Karpas-422 (cell line): Measurements from ENCODE around the gene PHF20. TPM values are rescaled to one million over a fixed set of nuclear protein-coding genes. Genes with fewer than 3 reads are reported as not detected.
A peak's percentile ranks its signal among the peaks of the same experiment; 100 is the strongest.

Source experiments
- DNase-seq: peaks from one replicate; pipeline ENCODE4 v3.0.0-alpha.2; 2015
- H2AFZ ChIP-seq: fragments of 200-600 bp; sonication (generic); 2 replicates; pipeline ENCODE4 v1.6.1; 2014; ENCODE audit warnings: antibody characterized with exemption, low read length, mixed read lengths
- H3K27ac ChIP-seq: fragments of 200-600 bp; sonication (generic); 2 replicates; pipeline ENCODE4 v1.5.1; 2014; ENCODE audit warnings: mild to moderate bottlenecking, low read length, moderate library complexity
- H3K27me3 ChIP-seq: fragments of 200-600 bp; sonication (generic); 2 replicates; pipeline ENCODE4 v1.6.1; 2014; ENCODE audit warnings: low read length, mixed read lengths
- H3K36me3 ChIP-seq: fragments of 200-600 bp; sonication (generic); 2 replicates; pipeline ENCODE4 v1.6.1; 2014; ENCODE audit warnings: low read length, mixed read lengths; ENCODE audit not compliant: insufficient read depth
- H3K4me1 ChIP-seq: fragments of 200-600 bp; sonication (generic); 2 replicates; pipeline ENCODE4 v1.6.1; 2014; ENCODE audit warnings: mild to moderate bottlenecking, low read length, mixed read lengths
- H3K4me2 ChIP-seq: fragments of 200-600 bp; sonication (generic); 2 replicates; pipeline ENCODE4 v1.6.1; 2014; ENCODE audit warnings: low read length, low read depth, mild to moderate bottlenecking; ENCODE audit not compliant: poor library complexity, severe bottlenecking
- H3K4me3 ChIP-seq: fragments of 200-600 bp; sonication (generic); 2 replicates; pipeline ENCODE4 v1.5.1; 2014; ENCODE audit warnings: mild to moderate bottlenecking, antibody characterized with exemption, low read length, mixed read lengths
- H3K79me2 ChIP-seq: fragments of 200-600 bp; sonication (generic); 2 replicates; pipeline ENCODE4 v1.6.1; 2014; ENCODE audit warnings: mild to moderate bottlenecking, low read length, mixed read lengths
- H3K9ac ChIP-seq: fragments of 200-600 bp; sonication (generic); 2 replicates; pipeline ENCODE4 v1.6.0; 2014; ENCODE audit warnings: low read length
- H3K9me2 ChIP-seq: fragments of 200-600 bp; sonication (generic), shearing (Covaris generic); replicated peaks from 2 replicates; pipeline ENCODE4 v1.6.0; 2014; ENCODE audit warnings: mild to moderate bottlenecking, low read length, moderate library complexity; ENCODE audit not compliant: insufficient read depth
- H3K9me3 ChIP-seq: fragments of 300-700, 200-600 bp; sonication (generic); 2 replicates; pipeline ENCODE4 v1.6.1; 2014; ENCODE audit warnings: low read length, mixed read lengths
- H4K20me1 ChIP-seq: fragments of 200-600 bp; sonication (generic); 2 replicates; pipeline ENCODE4 v1.6.1; 2014; ENCODE audit warnings: mild to moderate bottlenecking, antibody characterized with exemption, low read length, low read depth; ENCODE audit not compliant: insufficient read depth
- total RNA-seq: library from RNA; depleted of rRNA; stranded (reverse); fragments of >200 nt; shearing (Covaris generic); gene quantifications from 2 replicates; pipeline ENCODE4 v1.2.3, GENCODE V29; 2014; ENCODE audit warnings: low replicate concordance

Gene PHF20
- total RNA-seq, 1 experiment from 2014 or later = 27.8 TPM

GRCh38 chr20:35737865-35738333 is 33.9 kb upstream of the PHF20 start:
- H3K4me2 ChIP-seq = no peak overlapping the region
- H2AFZ ChIP-seq = no peak overlapping the region
- DNase-seq = no peak
- peaks cover 86% of the 10 kb centered on the region for H3K79me2 ChIP-seq
- H3K36me3 ChIP-seq = peaks cover 66% of the 10 kb centered on the region
- no peaks in the 10 kb centered on the region for H3K27me3 ChIP-seq
- no peak overlapping the region for H3K4me3 ChIP-seq
- peaks cover 42% of the 10 kb centered on the region for H3K4me1 ChIP-seq
- H4K20me1 ChIP-seq = peaks cover 69% of the 10 kb centered on the region
- no peak overlapping the region for H3K9ac ChIP-seq
- H3K27ac ChIP-seq = no peak overlapping the region
- no peaks in the 10 kb centered on the region for H3K9me3 ChIP-seq
- H3K9me2 ChIP-seq = no peaks in the 10 kb centered on the region

GRCh38 chr20:35738410-35739179 is 33.2 kb upstream of the PHF20 start:
- no peak overlapping the region for H2AFZ ChIP-seq
- peaks cover 62% of the 10 kb centered on the region for H4K20me1 ChIP-seq
- no peak overlapping the region for H3K4me3 ChIP-seq
- peaks cover 79% of the 10 kb centered on the region for H3K79me2 ChIP-seq
- H3K27me3 ChIP-seq = no peaks in the 10 kb centered on the region
- DNase-seq = no peak
- H3K4me1 ChIP-seq = peaks cover 49% of the 10 kb centered on the region
- no peak overlapping the region for H3K27ac ChIP-seq
- H3K9me2 ChIP-seq = no peaks in the 10 kb centered on the region
- H3K9ac ChIP-seq = no peak overlapping the region
- H3K4me2 ChIP-seq = no peak overlapping the region
- H3K36me3 ChIP-seq = peaks cover 62% of the 10 kb centered on the region
- no peaks in the 10 kb centered on the region for H3K9me3 ChIP-seq

DNA sequence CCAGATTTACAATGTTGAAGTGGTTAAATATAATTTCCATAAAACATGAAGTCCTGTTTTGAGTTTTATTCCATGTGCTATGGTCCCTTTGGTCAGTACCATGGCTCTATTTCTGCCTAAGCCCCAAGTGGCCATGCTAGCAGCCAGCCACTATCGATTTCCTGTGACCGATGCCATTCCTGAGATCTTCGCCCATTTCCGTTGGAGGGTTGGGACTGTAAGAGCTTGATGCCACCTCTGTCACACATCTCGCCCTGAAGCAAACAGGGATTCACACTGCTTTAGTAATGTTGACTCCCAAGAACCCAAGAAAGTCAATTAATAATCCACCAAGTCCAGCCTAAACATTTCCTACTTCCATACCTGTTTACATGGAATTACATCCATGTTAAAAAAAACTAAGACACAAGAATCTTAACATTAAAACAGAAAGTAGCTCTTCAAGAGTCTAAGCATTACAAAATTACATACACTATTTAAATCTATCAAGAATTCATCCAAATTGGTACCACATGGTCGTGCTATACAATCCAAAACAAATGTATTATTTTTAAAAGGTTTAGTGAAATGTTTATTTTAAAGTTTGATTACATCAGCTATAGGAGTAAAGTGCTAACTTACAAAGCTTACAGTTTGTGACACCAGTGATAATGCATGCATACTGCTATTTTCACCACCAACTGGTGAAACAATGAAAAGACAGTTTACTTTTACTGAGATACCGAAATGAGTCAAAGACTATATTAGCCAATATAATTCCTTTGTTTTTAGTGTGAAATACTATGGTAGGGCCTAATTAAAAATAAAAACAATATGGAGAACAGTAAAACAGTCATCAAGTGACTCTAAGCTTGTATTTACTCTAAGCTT is 32.3 kb upstream of the PHF20 start:
- peaks cover 70% of the 10 kb centered on the region for H3K79me2 ChIP-seq
- H3K9me2 ChIP-seq = no peaks in the 10 kb centered on the region
- H3K36me3 ChIP-seq = peaks cover 53% of the 10 kb centered on the region
- peaks cover 52% of the 10 kb centered on the region for H4K20me1 ChIP-seq
- no peak overlapping the region for H3K9ac ChIP-seq
- H3K4me1 ChIP-seq = peaks cover 58% of the 10 kb centered on the region
- H2AFZ ChIP-seq = no peak overlapping the region
- DNase-seq = peak; percentile 52
- H3K4me2 ChIP-seq = peak overlapping the region; percentile 96
- H3K27ac ChIP-seq = peak overlapping the region; percentile 94; the same call in 1 of the 2 replicates
- peak overlapping the region; percentile 85; the same call in 1 of the 2 replicates for H3K4me3 ChIP-seq
- no peaks in the 10 kb centered on the region for H3K27me3 ChIP-seq
- H3K9me3 ChIP-seq = no peaks in the 10 kb centered on the region

DNA sequence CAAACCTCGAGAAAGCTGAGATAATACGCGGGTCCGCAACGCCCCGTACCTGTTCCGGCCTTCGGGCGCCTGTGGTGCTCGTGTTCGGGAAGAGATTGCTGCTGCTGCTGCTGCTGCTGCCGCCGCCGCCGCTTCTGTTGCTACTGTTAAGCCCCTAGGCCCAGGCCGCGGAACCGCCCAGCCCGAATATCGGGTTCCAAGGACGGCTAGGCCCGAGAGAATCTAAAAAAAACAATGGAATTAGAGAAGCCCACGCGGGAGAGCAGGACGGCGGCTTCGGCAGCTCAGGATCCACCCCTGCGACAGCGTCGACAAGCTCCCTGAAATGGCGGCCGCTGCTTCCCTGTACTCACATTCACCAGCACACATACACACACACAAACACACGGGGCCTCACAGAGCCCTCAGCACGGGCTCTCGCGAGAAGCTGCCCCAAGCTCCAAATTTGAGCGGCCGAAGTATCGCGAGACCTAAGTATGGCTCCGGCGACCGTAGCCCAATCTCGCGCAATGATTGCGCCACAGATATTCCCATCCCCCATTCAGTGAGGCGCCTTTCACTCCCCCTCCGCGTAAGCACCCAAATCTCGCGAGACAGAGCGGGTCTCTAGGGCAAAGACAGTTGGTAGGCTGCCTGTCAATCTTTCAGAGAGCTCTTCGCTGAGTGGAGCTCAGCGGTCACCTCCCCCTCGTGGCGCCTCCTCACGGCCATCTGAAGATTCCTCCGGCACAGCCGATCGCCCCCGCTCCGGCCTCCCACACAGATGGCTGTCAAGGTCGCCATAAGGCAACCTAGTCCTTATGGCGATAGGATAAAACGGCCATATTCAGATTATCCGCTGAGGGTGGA is 29.7 kb upstream of the PHF20 start, which contains the start of gene RBM39:
TSS of gene RBM39 (minus strand) at position 369 of the 849 bp plus-strand sequence. CDS start 1,386 bp downstream, outside the sequence.
- Histone ChIP-seq H3K4me1 (peaks cover 49% of the 10 kb centered on the region), H3K4me3 (peak within 1 kb of the TSS; percentile 85)

GRCh38 chr20:35742741-35743523 is 28.9 kb upstream of the PHF20 start:
- H3K4me2 ChIP-seq = peak overlapping the region; percentile 78
- H3K79me2 ChIP-seq = peaks cover 41% of the 10 kb centered on the region
- peak overlapping the region; percentile 75 for H3K4me3 ChIP-seq
- peak overlapping the region; percentile 90 for H3K9ac ChIP-seq
- peaks cover 49% of the 10 kb centered on the region for H3K4me1 ChIP-seq
- H3K27ac ChIP-seq = peak overlapping the region; percentile 97
- H4K20me1 ChIP-seq = peaks cover 29% of the 10 kb centered on the region
- H2AFZ ChIP-seq = no peak overlapping the region
- H3K36me3 ChIP-seq = peaks cover 32% of the 10 kb centered on the region
- H3K27me3 ChIP-seq = no peaks in the 10 kb centered on the region
- DNase-seq = peak; percentile 94
- no peaks in the 10 kb centered on the region for H3K9me2 ChIP-seq
- H3K9me3 ChIP-seq = no peaks in the 10 kb centered on the region

More for the DNA sequence above, 29.7 kb upstream of the PHF20 start, which contains the start of gene RBM39:
- Histone ChIP-seq H3K9ac (peak within 1 kb of the TSS; percentile 98), H3K36me3 (peaks cover 33% of the 10 kb centered on the region), H3K9me2 (no peaks in the 10 kb centered on the region), H3K27ac (peak within 1 kb of the TSS; percentile 97), H2AFZ (no peak within 1 kb of the TSS), H3K9me3 (no peaks in the 10 kb centered on the region), H3K4me2 (peak within 1 kb of the TSS; percentile 96), H3K79me2 (peaks cover 48% of the 10 kb centered on the region), H4K20me1 (peaks cover 33% of the 10 kb centered on the region), H3K27me3 (no peaks in the 10 kb centered on the region)
- peak; percentile 100 for DNase-seq

GRCh38 chr20:35743693-35744491 is 27.9 kb upstream of the PHF20 start:
- Histone ChIP-seq H3K4me3 (peak overlapping the region; percentile 75), H4K20me1 (peaks cover 19% of the 10 kb centered on the region), H3K4me2 (peak overlapping the region; percentile 78), H3K9me3 (no peaks in the 10 kb centered on the region), H3K9me2 (no peaks in the 10 kb centered on the region), H3K36me3 (peaks cover 22% of the 10 kb centered on the region), H3K27me3 (no peaks in the 10 kb centered on the region), H3K9ac (peak overlapping the region; percentile 90), H2AFZ (no peak overlapping the region), H3K27ac (peak overlapping the region; percentile 97), H3K4me1 (peaks cover 40% of the 10 kb centered on the region), H3K79me2 (peaks cover 32% of the 10 kb centered on the region)
- peak; percentile 53 for DNase-seq
